GM12878 (cell line): ENCODE data around the gene STX3. TPM values are rescaled to one million over a fixed set of nuclear protein-coding genes. Genes with fewer than 3 reads are reported as not detected.

Experiments used
- ATAC-seq: fragments of 200-7000 bp; cut with Tn5 transposase; 3 replicates; pipeline ENCODE4 v1.9.1; 2020; ENCODE audit warnings: mild to moderate bottlenecking, moderate library complexity
- BruUV-seq: library from RNA; stranded (reverse); fragments of 400-500 nt; replicated peaks from 2 replicates; lab custom pipeline; 2021; lab: Mats Ljungman, UMichigan
- CTCF ChIA-PET: fragments of 300-600 bp; sonication (Branson Sonifier 250); formaldehyde crosslinking; extraction: SDS; loops from one replicate; lab custom pipeline; 2021; ENCODE audit warnings: inconsistent platforms; lab: Yijun Ruan, JAX
- POLR2A ChIA-PET: fragments of 350-600 bp; formaldehyde crosslinking; extraction: SDS; loops from one replicate; lab custom pipeline; 2021; ENCODE audit warnings: inconsistent platforms; lab: Charles Lee
- RAD21 ChIA-PET: fragments of 300-600 bp; sonication (Branson Sonifier 250); formaldehyde crosslinking; loops from one replicate; lab custom pipeline; 2023; ENCODE audit warnings: antibody characterized with exemption; ENCODE audit not compliant: unreplicated experiment; lab: Charles Lee
- SMC1A ChIA-PET: fragments of 300-600 bp; sonication (Branson Sonifier 250); formaldehyde crosslinking; loops from one replicate; lab custom pipeline; 2023; ENCODE audit not compliant: unreplicated experiment, uncharacterized antibody; lab: Charles Lee
- DNase-seq: peaks from one replicate; pipeline ENCODE4 v3.0.0-alpha.2; 2011; ENCODE audit warnings: low read depth, low spot score
- FAIRE-seq: peaks from 3 replicates; lab custom pipeline; 2011; peaks lifted over from hg19 to GRCh38; lab: Jason Lieb, UNC
- H2AFZ ChIP-seq: 2 replicates; pipeline ENCODE4 v1.6.0; 2011; ENCODE audit warnings: low read depth, low read length, control low read depth; ENCODE audit not compliant: control insufficient read depth
- H3K27ac ChIP-seq: 2 replicates; pipeline ENCODE4 v1.5.1; 2011; ENCODE audit warnings: control low read depth; ENCODE audit not compliant: control insufficient read depth, insufficient read depth
- H3K27me3 ChIP-seq, 2 experiments: replicated peaks in 1 of 2; 2 replicates each; pipeline versions ENCODE4 v1.6.0 to v1.6.1; 2011; ENCODE audit warnings: low read length in 1 of 2; ENCODE audit not compliant: control insufficient read depth in 2 of 2, insufficient read depth in 2 of 2
- H3K36me3 ChIP-seq, 2 experiments: 2 replicates each; pipeline ENCODE4 v1.5.1; 2011; ENCODE audit warnings: low read length in 1 of 2; ENCODE audit not compliant: control insufficient read depth in 2 of 2, insufficient read depth in 2 of 2
- H3K4me1 ChIP-seq: 2 replicates; pipeline ENCODE4 v1.6.1; 2011; ENCODE audit warnings: mild to moderate bottlenecking, low read length, moderate library complexity, mixed read lengths; ENCODE audit not compliant: control insufficient read depth, insufficient read depth
- H3K4me2 ChIP-seq: 2 replicates; pipeline ENCODE4 v1.6.0; 2011; ENCODE audit warnings: control low read depth; ENCODE audit not compliant: control insufficient read depth, insufficient read depth
- H3K4me3 ChIP-seq: fragments of 200-600 bp; sonication (generic); 2 replicates; pipeline ENCODE4 v1.5.1; 2016
- H3K79me2 ChIP-seq: 2 replicates; pipeline ENCODE4 v1.6.0; 2011; ENCODE audit warnings: low read length; ENCODE audit not compliant: control insufficient read depth, insufficient read depth
- H3K9ac ChIP-seq: 2 replicates; pipeline ENCODE4 v1.8.0; 2011; ENCODE audit warnings: low read length, control low read depth, mixed read lengths; ENCODE audit not compliant: control insufficient read depth, insufficient read depth
- H3K9me3 ChIP-seq: replicated peaks from 3 replicates; pipeline ENCODE4 v1.5.1; 2011; ENCODE audit warnings: mild to moderate bottlenecking, low read length; ENCODE audit not compliant: control insufficient read depth, insufficient read depth
- H4K20me1 ChIP-seq: 2 replicates; pipeline ENCODE4 v1.6.0; 2011; ENCODE audit not compliant: control insufficient read depth, insufficient read depth
- CUX1 ChIP-seq: IDR thresholded peaks from 2 replicates; pipeline ENCODE4 v1.6.1; 2012; ENCODE audit warnings: improper control_type of control experiment, low read depth, low read length; ENCODE audit not compliant: insufficient replicate concordance
- EZH2 ChIP-seq: IDR thresholded peaks from 2 replicates; pipeline ENCODE4 v1.6.1; 2012; ENCODE audit warnings: low read depth, mild to moderate bottlenecking, control low read depth, inconsistent platforms, low read length, borderline replicate concordance; ENCODE audit not compliant: control insufficient read depth
- MEF2B ChIP-seq: fragments of 450-650 bp; IDR thresholded peaks from 2 replicates; pipeline ENCODE4 v1.6.1; 2018; ENCODE audit warnings: mild to moderate bottlenecking, moderate library complexity; ENCODE audit not compliant: partially characterized antibody, poor library complexity, severe bottlenecking
- MTA2 ChIP-seq: fragments of 450-650 bp; IDR thresholded peaks from 2 replicates; pipeline ENCODE4 v1.6.1; 2016; ENCODE audit warnings: low read depth, mild to moderate bottlenecking, moderate library complexity
- NKRF ChIP-seq: fragments of 450-650 bp; conservative IDR thresholded peaks from 2 replicates; pipeline ENCODE4 v1.6.1; 2017; ENCODE audit warnings: mild to moderate bottlenecking, moderate library complexity
- RUNX3 ChIP-seq: IDR thresholded peaks from 2 replicates; pipeline ENCODE4 v1.6.1; 2012; ENCODE audit warnings: low read length, inconsistent platforms
- SREBF1 ChIP-seq: IDR thresholded peaks from 2 replicates; pipeline ENCODE4 v1.6.1; 2012; ENCODE audit warnings: mild to moderate bottlenecking, low read length
- SREBF2 ChIP-seq: IDR thresholded peaks from 2 replicates; pipeline ENCODE4 v1.6.1; 2012; ENCODE audit warnings: mild to moderate bottlenecking, low read length
- TCF12 ChIP-seq: IDR thresholded peaks from 2 replicates; pipeline ENCODE4 v1.6.1; 2011; ENCODE audit warnings: low read depth, mild to moderate bottlenecking, low read length
- ZBED1 ChIP-seq: IDR thresholded peaks from 2 replicates; pipeline ENCODE4 v1.6.1; 2016; ENCODE audit warnings: borderline replicate concordance
- ZNF207 ChIP-seq: fragments of 450-650 bp; IDR thresholded peaks from 2 replicates; pipeline ENCODE4 v1.6.1; 2014; ENCODE audit warnings: antibody characterized with exemption, mild to moderate bottlenecking, borderline replicate concordance
- ZNF622 ChIP-seq: fragments of 450-650 bp; IDR thresholded peaks from 2 replicates; pipeline ENCODE4 v1.6.1; 2017; ENCODE audit warnings: mild to moderate bottlenecking, inconsistent platforms
- WGBS: methylation state at CpG from one replicate; pipeline ENCODE4 v1.1.6; 2016; ENCODE audit warnings: low lambda C conversion rate; ENCODE audit not compliant: insufficient replicate concordance, insufficient coverage; ENCODE audit errors: missing lambda C conversion rate; 5-methylcytosine and 5-hydroxymethylcytosine counted together
- in situ Hi-C: fragments of 300-500 bp; cut with MboI; formaldehyde crosslinking; loops from 9 replicates; pipeline ENCODE4 v1.14.3; 2018; ENCODE audit warnings: mixed read lengths
- intact Hi-C: fragments of 100-400 bp; cut with micrococcal nuclease; formaldehyde crosslinking; loops from one replicate; pipeline ENCODE4 v1.14.2; 2022; ENCODE audit not compliant: unreplicated experiment
- polyA plus RNA-seq, 11 experiments: library from polyadenylated mRNA; depleted of rRNA in 4 of 11; unstranded in 6 of 11; stranded (reverse) in 5 of 11; fragments of >200 nt; fragmentation: Nextera tagmentation in 4 of 11; fragmentation: Illumina TruSeq in 1 of 11; extraction: Ambion mirVana in 4 of 11; extraction: Trizol in 1 of 11; gene quantifications; 1 replicate in 1 of 11; 2 replicates in 10 of 11; pipeline versions ENCODE4 v1.2.1 to v1.2.3, GENCODE V29; 2011 to 2016; ENCODE audit warnings: inconsistent platforms in 2 of 11, missing spikeins in 2 of 11, low read depth in 1 of 11
- total RNA-seq, 4 experiments: library from RNA; depleted of rRNA in 3 of 4; stranded (reverse); fragments of >200 nt in 3 of 4; fragmentation: Illumina TruSeq in 1 of 4; extraction: Trizol in 1 of 4; gene quantifications; 2 replicates each; pipeline versions ENCODE4 v1.2.1 to v1.2.3, GENCODE V29; 2013 to 2021

The STX3 gene
- total and polyA plus RNA-seq, 10 of the 15 experiments (the other 5 are each of a cell fraction or from before 2014, with no cell fraction given), result 0.11 to 2.5 (median 1.1) TPM

DNA sequence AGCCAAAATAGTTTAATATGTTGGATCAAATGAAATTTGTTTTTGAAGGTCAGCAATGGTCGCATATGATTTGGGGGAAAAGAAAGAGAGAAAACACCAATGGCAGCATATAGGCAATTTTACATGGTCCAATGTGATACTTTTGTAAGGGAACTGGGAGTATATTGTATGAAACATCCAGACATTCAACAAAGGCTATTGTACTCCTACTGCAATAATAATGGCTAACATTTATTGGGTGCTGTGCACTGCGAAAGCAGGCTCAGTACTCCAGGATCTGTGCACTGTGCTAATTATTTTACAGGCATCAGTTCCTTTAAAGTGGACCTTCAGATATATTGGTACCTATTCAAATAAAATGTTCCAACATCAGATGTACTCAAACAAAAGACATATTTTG, 35.6 kb upstream of the STX3 start (continued):
- TF ChIP-seq CUX1, result no peak
- TF ChIP-seq ZBED1, result no peak
- no peak for TF ChIP-seq TCF12
- TF ChIP-seq NKRF, result no peak

GRCh38 chr11:59724066-59724465, 31.1 kb upstream of the STX3 start:
- ChIA-PET CTCF (no interaction called here), RAD21 (no interaction called here), POLR2A (no interaction called here), SMC1A (no interaction called here)
- 24% methylated on average over 3 of the region's 3 CpGs for WGBS
- ATAC-seq (no peak), FAIRE-seq (no peak), DNase-seq (no peak)
- Histone ChIP-seq H3K4me1 (no peaks in the 10 kb centered on the region), H3K79me2 (no peaks in the 10 kb centered on the region), H3K9ac (no peak overlapping the region), H3K36me3 (no peaks in the 10 kb centered on the region), H3K27ac (no peak overlapping the region), H2AFZ (no peak overlapping the region), H4K20me1 (no peaks in the 10 kb centered on the region), H3K9me3 (no peaks in the 10 kb centered on the region; the same call in 2 of the 3 replicates), H3K4me3 (no peak overlapping the region), H3K4me2 (no peak overlapping the region), H3K27me3 (no peaks in the 10 kb centered on the region)
- no TSS peak for BruUV-seq
- in situ Hi-C loops, result loop anchor here (5.0 kb wide), 1 partner anchor 48 kb away; no protein-coding TSS in a partner anchor
- intact Hi-C loops, result no loop called here
- TF ChIP-seq MTA2, result no peak
- TF ChIP-seq RUNX3, result no peak
- TF ChIP-seq NKRF, result no peak
- no peak for TF ChIP-seq SREBF1
- TF ChIP-seq EZH2, result no peak
- no peak for TF ChIP-seq ZNF207
- TF ChIP-seq ZNF622, result no peak
- TF ChIP-seq MEF2B, result no peak
- TF ChIP-seq SREBF2, result no peak
